ENCODE results near the gene CHN1.

Gene CHN1

DNA sequence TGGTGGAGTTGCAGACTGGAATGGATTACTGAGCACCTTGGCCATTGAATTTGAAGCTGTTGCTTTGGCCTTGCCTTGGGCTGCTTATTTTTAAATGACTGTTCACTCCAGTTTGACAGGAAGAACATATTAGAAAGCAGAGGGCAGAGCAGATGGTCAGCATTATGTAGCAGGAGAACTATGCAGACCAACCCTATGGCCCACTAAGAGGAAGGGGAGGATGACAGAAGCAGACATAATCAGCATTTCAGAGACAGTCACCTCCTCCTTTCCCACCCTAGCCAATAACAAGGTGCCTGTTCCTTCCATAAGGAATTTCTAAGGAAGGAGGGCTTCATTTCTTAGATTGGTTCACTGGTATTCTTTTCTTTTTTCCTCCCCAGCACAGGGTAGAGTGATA, 243.3 kb downstream of the CHN1 start:
- H3K27me3 Mint-ChIP-seq (ENCODE audit: low read depth, poor library complexity): no peaks in the 10 kb centered on the region
- H3K27ac Mint-ChIP-seq: peak overlapping the region; percentile 85
- H3K36me3 Mint-ChIP-seq (ENCODE audit: low read depth): no peaks in the 10 kb centered on the region
- TF ChIP-seq, protein P1, sequence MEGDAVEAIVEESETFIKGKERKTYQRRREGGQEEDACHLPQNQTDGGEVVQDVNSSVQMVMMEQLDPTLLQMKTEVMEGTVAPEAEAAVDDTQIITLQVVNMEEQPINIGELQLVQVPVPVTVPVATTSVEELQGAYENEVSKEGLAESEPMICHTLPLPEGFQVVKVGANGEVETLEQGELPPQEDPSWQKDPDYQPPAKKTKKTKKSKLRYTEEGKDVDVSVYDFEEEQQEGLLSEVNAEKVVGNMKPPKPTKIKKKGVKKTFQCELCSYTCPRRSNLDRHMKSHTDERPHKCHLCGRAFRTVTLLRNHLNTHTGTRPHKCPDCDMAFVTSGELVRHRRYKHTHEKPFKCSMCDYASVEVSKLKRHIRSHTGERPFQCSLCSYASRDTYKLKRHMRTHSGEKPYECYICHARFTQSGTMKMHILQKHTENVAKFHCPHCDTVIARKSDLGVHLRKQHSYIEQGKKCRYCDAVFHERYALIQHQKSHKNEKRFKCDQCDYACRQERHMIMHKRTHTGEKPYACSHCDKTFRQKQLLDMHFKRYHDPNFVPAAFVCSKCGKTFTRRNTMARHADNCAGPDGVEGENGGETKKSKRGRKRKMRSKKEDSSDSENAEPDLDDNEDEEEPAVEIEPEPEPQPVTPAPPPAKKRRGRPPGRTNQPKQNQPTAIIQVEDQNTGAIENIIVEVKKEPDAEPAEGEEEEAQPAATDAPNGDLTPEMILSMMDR (IDR thresholded peaks at IDR 0.05): no peak
- no peak for DNase-seq
- H3K9me3 Mint-ChIP-seq: no peaks in the 10 kb centered on the region
- H3K4me3 Mint-ChIP-seq: peak overlapping the region; percentile 28
- peaks cover 64% of the 10 kb centered on the region for H3K4me1 Mint-ChIP-seq

DNA sequence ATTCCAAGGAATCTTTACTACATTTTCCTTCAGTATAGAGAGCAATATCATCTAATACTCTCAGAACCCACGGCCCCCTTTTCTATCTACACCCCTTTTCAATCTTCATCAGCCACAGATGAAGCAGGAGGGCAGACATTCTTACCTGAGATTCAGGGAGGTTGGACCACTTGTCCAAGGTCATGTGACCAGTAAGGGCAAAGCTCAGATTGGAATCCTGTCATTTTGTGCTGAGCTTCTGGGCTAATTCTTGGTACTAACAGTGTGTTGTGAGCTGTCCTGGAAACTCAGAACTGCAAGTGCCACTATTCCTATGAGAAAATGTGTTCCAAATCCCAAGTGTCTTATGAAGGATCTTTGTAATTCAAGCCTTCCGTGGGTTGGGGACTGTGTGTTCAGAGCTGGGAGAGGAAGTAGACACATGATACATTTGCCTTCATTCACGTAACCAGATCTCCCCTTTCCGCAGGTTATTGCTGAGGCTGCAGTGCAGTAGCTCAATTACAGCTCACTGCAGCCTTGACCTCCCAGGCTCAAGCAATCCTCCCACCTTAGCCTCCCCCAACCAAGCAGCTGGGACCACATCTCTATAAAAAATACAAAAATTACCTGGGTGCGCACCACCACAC, 244.2 kb downstream of the CHN1 start:
- peak overlapping the region; percentile 55 for H3K27ac Mint-ChIP-seq
- no peaks in the 10 kb centered on the region for H3K9me3 Mint-ChIP-seq
- TF ChIP-seq, protein P1 (IDR thresholded peaks at IDR 0.05): no peak
- peaks cover 72% of the 10 kb centered on the region for H3K4me1 Mint-ChIP-seq
- peak overlapping the region; percentile 3 for H3K4me3 Mint-ChIP-seq
- no peaks in the 10 kb centered on the region for H3K36me3 Mint-ChIP-seq (ENCODE audit: low read depth)
- no peaks in the 10 kb centered on the region for H3K27me3 Mint-ChIP-seq (ENCODE audit: low read depth, poor library complexity)
- no peak for DNase-seq

DNA sequence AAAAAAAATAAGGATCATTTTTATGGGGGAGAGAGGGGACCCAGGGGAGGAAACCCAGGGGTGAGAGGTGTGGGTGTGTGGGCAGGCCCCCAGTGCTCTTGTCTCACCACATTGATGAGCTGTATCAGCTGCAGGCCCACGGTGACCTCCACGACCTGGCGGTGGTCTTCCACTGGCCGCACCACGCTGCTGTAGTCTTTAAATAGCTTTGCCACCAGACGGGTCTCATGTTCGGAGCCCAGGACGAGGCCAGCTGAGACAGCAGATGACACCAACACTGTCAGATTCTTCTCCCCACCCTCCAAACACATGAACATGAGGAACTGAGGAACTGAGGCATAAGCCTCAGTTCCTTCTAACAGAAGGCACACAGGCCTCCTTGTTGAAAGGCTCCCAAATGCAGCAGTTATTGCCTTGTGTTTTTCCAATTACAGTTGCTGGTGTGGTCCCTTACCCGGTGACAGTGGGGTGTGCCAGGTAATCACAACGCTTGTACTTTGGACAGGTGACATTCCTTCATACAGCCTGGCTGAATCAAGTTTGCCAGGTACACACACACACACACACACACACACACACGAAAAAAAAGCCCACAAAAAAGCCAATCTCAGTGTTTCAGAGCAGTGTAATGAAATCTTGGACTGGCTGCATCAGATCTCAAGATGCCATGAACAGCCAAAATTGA, 245.7 kb downstream of the CHN1 start:
- Mint-ChIP-seq H3K36me3 (ENCODE audit: low read depth) (no peaks in the 10 kb centered on the region), H3K9me3 (no peaks in the 10 kb centered on the region), H3K27me3 (ENCODE audit: low read depth, poor library complexity) (no peaks in the 10 kb centered on the region), H3K4me1 (peaks cover 61% of the 10 kb centered on the region), H3K4me3 (no peak overlapping the region), H3K27ac (no peak overlapping the region)
- TF ChIP-seq, protein P1 (IDR thresholded peaks at IDR 0.05): no peak
- DNase-seq: no peak

DNA sequence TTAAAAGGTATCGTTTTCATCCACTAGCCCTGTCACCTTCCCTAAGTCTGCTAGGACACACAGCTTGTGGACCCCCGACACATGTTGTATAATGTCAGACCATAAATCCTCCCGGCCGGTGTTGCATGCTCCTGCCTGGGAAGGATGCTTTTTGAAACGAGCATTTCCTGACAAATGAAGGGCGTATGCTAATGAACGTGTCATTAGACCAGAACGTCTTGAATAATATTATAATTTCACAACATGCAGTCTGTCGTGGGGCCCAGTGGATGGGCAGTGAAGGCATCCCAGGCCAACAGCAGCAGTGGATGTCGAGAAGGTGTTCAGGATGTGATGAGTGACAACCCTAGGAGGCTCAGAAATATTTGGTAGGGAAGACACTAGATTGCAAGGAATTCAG, 248.4 kb downstream of the CHN1 start:
- H3K4me3 Mint-ChIP-seq: no peak overlapping the region
- DNase-seq: no peak
- peak overlapping the region; percentile 27 for H3K27ac Mint-ChIP-seq
- H3K27me3 Mint-ChIP-seq (ENCODE audit: low read depth, poor library complexity): no peaks in the 10 kb centered on the region
- no peaks in the 10 kb centered on the region for H3K36me3 Mint-ChIP-seq (ENCODE audit: low read depth)
- H3K9me3 Mint-ChIP-seq: no peaks in the 10 kb centered on the region
- H3K4me1 Mint-ChIP-seq: peaks cover 38% of the 10 kb centered on the region
- TF ChIP-seq, protein P1 (IDR thresholded peaks at IDR 0.05): no peak

DNA sequence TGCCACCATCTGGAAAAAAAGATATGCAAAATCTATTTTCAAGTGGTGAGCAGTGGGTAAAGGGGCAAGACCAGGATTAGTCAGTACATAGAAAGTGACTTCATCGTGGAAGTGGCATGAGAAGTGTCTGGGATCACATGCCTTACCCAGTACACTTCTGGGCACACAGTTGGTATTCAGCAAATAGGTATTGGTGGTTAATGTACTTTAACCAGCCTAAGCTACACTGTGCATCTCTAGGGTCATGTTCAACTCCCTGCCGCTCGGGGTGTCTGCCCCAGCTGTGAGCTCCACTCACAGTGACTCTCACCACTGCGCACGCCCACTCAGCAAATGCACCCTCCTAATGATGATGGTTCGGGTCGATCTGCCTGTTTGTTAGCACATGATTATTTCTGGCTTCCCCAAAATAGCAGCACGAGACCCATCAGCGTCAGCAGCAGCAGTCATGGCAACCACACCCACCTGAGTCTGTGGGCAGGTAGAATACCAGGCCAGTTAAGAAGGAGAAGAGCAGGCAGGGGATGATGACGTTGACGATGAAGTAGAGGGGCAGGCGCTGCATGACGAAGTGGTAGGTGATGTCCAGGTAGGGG, 252.0 kb downstream of the CHN1 start:
- Mint-ChIP-seq H3K27me3 (ENCODE audit: low read depth, poor library complexity) (peaks cover 4% of the 10 kb centered on the region), H3K9me3 (no peaks in the 10 kb centered on the region), H3K4me3 (no peak overlapping the region), H3K27ac (no peak overlapping the region), H3K36me3 (ENCODE audit: low read depth) (no peaks in the 10 kb centered on the region), H3K4me1 (peaks cover 33% of the 10 kb centered on the region)
- TF ChIP-seq, protein P1 (IDR thresholded peaks at IDR 0.05): no peak
- DNase-seq: no peak
